HG02870 (cell line): ENCODE measurements around the gene NAA30.
A peak's percentile ranks its signal among the peaks of the same experiment; 100 is the strongest.
"Not testable (repeated sequence)": the region's sequence is repeated elsewhere in the genome, so short reads cannot be mapped to it uniquely, and the experiment has no call there.

Experiments
- ATAC-seq: cut with Tn5 transposase; IDR thresholded peaks from one replicate; pipeline ENCODE4 v1.9.1; 2021; ENCODE audit warnings: mild to moderate bottlenecking, moderate library complexity; ENCODE audit not compliant: unreplicated experiment

NAA30 gene

DNA sequence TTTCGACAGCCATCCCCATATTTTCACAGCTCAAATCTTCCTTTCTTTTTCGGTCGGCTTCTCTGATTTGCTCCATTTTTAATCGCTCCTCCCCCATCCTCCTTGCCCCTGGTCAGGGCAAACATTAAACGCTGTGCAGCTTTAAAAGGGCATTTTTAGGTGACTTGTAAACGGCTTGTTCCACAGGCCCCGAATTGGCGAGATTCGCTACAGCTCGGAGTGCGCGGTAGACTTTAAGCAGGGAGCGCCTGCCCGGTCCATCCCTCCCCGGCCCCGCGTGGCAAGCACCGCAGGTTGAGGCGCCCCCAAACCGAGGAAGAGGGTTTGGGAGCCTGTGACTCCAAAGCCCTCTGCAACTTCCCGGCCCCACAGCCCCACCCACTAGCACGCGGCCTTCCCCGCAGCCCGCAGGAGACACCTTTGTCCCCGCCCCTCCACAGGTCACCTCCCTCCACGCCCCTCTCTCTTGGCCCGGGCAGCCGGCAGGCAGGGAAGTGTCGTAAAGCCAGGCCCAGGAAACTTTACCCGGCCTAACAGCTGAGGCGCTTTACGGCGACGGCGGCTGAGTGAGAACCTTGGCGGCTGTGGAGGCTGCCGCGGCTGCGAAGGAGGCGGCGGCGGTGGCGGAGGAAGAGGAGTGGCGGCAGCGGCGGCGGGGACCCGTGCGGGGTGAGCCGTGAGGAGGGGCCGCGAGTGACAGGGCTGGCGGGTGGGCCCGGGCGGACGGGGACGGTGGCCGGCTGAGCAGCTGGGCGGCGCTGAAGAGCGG is at the start of gene NAA30:
Gene NAA30 (plus strand): TSS at position 550 of the 769 bp plus-strand sequence. CDS start 372 bp downstream, outside the sequence.
- peak; percentile 81 for ATAC-seq

DNA sequence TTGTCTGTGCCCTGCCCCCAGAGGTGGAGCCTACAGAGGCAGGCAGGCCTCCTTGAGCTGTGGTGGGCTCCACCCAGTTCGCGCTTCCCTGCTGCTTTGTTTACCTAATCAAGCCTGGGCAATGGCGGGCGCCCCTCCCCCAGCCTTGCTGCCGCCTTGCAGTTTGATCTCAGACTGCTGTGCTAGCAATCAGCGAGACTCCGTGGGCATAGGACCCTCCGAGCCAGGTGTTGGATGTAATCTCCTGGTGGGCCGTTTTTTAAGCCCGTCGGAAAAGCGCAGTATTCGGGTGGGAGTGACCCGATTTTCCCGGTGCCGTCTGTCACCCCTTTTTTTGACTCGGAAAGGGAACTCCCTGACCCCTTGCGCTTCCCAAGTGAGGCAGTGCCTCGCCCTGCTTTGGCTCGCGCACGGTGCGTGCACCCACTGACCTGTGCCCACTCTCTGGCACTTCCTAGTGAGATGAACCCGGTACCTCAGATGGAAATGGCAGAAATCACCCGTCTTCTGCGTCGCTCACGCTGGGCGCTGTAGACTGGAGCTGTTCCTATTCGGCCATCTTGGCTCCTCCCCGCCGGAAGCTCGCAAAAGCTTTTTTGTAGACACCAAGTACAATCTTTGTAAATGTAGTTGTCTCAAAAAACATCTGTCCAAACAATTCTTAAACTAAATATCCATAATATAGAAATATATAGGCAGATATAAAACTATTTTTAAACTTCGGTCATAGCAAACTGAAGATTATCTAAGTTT is 46.7 kb upstream of the NAA30 start:
- not testable (repeated sequence) for ATAC-seq

DNA sequence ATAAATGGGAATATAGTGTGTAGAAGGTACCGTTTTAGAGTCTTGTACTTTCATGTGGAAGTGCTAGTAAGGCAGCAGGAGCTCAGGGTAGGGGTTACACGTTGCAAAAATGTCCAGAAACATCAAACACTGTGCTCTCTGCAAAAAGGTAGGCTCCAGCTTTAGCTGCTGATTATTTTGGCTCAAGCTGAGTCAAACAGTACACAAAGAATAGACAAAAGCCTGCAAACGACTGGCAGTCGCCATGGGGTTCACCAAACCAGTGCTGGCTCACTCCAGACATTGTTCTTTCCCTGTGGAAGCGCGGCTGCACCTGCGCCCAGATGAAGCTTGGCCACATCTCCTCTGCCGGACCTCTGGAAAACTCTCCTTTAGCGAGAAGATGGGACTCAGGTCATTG is 45.3 kb upstream of the NAA30 start:
- ATAC-seq = no peak

DNA sequence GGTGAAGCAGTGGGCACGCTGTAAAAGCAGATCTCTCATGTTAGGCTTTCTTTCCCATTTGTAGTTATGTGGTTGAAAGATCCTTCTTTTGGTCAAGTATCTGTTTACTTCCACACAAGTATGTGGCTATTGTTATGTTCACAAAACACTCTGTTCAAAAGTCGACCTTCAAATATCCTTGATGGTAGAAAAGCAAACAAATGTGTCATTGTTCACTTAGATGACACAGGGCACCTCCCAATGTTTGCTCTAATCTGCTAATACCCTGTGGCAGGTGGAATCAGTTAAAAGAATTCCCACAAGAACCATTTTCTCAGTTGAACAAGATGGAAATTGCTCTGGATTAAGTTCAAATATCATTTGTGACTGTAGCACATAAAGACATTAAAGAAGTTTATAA is 43.6 kb upstream of the NAA30 start:
- ATAC-seq = no peak

DNA sequence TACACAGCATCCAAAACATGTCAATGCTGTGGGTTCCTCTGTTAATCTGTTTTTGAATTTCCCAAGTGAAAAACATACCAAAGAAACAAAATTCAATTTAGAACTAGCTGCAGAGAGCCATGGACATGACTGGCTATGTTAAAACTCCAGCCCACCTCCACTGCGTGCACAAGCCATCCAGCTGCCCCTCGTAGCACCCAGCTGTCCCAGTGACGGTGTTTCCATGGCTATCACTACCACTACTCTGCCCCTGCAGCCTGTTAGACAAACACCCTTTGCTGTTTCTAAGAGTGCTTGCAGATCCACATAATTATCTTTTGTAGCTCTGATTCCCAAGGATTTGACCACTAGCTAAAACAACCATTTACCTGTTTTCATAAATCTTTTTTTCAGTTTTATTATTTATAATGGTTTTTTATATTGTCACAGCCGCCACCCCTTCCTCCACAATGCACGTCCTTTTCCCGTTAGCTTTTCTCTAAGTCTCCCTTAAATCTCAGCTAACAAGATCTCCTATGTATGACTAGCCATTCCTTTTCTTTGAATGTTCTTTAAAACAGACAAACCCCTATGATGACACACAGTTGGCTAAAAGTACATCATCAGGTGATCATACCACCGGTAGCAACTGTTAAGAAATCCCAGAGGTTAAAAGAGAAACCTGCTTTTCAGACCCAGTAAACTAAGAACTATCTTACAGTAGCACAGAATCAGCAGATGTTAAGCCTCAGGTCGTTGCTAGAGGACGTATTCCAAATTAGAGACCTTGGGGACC is 37.8 kb upstream of the NAA30 start:
- ATAC-seq = no peak

DNA sequence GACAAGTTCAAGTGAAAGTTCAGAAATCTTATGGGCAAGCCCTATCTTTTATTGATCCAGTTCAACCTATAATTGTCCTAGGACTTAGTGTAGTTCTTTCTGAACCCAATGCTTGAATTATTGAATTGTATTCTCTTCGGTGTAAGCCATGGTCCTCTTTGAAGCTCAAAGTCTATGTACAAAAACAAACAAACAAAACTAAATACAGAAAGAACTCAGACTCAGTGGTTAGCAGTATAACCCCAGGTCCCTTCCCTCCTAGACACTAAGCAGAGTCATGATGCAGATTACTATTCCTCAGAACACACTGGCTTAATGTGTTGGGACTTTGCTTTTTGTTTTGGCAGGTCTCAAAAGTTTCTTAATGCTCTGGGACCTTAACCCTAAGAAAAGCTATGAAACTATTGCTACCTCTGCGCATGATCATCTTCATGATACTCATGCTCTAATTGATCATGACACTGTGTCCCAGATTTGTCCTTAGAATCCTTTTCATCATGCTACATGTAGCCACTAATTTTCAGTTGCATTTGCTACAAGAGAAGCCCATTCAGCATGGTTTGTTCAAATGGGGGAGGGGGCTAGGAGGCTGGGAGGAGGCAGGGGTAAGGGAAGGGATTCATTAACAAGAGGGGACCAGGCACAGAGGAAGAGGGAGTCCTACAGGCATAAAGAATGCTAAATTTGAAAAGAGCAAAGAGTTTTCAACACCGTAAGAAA is 35.1 kb upstream of the NAA30 start:
- ATAC-seq = no peak

DNA sequence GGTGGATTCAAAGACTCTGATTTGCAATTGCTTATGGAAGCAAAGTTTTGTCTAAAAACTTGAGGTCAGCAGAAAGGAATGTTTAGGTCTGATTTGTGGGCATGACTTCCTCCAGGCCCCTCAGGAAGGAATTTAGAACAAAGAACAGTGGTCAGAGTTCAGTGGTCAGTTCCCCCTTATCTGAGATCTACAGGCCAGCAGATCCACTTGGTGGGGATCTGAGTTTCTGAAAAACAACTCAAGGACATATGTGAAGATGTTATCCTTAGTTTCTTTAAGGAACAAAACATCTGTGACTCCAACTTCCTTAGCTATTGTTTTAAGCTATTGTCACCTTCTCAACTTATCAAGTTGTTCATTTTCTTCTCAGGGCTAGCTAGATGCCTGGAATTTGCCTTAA is 28.0 kb upstream of the NAA30 start:
- ATAC-seq = no peak

DNA sequence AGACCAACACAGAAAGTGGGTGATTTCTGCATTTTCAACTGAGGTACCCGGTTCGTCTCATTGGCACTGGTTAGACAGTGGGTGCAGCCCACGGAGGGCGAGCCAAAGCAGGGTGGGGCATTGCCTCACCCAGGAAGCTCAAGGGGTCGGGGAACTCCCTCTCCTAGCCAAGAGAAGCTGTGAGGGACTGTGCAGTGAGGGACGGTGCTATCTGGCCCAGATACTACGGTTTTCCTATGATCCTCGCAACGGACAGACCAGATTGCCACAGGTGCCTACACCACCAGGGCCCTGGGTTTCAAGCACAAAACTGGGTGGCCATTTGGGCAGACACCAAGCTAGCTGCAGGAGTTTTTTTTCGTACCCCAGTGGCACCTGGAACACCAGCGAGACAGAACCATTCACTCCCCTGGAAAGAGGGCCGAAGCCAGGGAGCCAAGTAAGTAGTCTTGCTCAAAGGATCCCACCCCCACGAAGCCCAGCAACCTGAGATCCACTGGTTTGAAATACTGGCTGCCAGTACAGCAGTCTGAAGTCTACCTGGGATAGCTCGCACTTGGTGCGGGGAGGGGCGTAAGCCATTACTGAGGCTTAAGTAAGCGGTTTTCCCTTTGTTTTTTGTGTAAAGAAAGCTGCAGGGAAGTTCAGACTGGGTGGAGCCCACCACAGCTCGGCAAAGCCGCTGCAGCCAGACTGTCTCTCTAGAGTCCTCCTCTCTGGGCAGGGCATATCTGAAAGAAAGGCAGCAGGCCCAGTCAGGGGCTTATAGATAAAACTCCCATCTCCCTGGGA is 25.5 kb upstream of the NAA30 start:
- no peak for ATAC-seq

DNA sequence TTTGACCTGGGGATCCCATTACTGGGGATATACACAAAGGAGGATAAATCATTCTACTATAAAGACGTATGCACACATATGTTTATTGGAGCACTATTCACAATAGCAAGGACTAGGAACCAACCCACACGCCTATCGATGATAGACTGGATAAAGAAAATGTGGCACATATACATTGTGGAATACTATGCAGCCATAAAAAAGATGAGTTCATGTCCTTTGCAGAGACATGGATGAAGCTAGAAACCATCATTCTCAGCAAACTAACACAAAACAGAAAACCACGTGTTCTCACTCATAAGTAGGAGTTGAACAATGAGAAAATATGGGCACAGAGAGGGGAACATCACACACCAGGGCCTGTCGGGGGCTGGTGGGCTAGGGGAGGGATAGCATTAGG is 20.2 kb upstream of the NAA30 start:
- not testable (repeated sequence) for ATAC-seq

DNA sequence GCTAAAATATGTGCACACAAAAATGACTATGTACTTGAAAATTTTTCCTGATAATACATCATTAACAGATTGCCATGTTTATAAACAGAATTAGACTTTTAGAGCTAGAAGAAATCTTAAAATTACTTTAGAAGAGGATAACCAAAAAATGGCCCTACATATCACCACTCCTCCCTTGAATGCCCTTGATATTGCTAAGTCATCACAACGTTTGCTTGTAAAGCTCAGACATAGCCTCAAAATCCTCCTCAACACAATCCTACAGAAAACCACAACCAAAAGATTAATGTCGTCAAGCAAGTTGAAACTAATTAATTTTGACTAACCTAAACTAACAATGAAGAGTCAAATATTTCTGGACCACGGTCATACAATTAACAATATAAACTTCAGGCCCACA is 19.4 kb upstream of the NAA30 start:
- no peak for ATAC-seq

DNA sequence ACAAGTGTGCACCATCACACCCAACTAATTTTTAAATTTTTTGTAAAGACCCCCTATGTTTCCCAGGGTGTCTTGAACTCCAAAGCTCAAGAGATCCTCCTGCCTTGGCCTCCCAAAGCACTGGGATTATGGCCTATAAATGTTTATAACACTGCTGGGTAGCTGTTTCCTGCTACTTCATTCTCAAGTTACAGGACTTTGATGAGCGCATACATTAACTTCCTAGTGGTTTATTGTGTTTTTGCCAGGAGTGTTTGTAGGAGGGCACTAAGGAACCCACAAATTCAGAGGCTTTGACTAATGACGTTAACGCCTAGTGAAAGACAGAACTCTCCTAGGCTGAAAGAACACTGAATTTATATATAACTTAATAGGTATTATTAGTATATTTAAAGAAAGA is 15.2 kb upstream of the NAA30 start:
- no peak for ATAC-seq

DNA sequence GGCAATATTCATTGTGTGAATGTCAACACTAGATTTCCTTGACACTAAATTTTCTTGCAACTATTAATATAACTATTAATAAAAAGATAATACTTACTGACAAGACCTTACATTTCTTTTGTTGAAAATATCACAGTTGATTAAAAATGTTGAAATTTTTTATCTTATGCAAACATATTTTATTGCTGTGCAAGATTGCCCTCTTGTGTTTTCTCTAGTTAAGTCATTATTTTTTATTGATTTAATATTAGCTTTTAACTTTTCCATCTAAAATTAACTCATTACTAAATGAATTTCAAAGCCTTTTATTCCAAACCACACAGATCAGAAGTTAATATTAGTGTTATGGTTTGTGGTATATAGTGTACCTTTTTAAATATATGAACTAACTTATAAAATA is 11.7 kb upstream of the NAA30 start:
- ATAC-seq = no peak

DNA sequence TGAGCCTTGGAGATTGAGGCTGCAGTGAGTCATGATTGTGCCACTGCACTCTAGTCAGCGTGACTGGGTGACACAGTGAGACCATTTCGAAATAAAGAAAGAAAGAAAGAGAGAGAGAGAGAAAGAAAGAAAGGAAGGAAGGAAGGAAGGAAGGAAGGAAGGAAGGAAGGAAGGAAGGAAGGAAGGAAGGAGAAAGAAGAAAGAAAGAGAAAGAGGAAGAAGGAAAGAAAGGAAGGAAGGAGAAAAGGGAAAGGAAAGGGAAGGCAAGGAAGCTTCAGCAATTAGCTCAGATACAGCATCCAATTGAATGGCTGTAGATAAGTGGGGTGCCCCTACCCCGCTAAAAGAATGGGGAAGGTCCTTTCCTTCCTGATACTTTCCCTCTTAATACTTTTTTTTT is 9.5 kb upstream of the NAA30 start:
- ATAC-seq = no peak

DNA sequence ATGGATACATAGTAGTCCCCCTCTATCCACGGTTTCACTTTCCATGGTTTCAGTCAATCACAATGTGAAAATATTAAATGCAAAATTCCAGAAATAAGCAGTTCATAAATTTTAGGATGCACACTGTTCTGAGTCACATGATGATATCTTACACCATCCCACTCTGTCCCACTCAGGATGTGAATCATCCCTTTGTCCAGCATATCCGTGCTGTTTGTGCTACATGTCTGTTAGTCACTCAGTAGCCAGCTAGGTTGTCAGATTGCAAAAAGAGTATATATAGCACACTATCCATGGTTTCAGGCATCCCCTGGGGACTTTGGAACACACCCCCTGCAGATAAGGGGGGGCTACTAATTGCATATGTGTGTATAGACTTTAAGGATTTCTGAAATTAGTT is 8.1 kb upstream of the NAA30 start:
- no peak for ATAC-seq

DNA sequence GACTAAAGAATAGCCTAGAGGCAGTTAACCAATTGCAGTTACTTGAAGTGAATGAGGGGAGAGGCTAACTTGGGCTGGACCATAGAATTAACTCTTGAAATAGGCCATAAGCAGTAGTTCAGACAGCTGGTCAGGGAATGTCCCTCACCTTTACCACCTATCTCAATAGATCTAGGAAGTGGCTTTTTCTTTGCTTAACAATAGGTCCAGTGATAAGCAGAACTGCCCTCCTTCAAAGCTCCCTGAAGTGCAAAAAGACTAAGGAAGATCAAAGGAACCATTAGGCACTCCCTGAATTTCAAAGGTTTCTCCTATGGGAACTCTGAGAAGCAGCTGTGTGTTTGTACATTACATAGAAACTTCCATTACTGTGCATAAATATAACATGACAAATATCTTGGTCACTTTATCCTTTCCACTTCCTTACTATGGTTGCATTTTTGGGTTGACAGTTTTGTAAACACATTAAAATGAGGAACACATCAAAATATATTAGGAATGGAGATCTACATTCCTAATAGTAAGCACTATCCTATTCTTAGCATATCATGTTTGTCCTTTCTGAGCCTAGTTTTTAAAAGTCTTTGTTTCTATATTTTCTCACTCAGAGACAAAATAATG is 7.2 kb upstream of the NAA30 start:
- ATAC-seq = no peak

DNA sequence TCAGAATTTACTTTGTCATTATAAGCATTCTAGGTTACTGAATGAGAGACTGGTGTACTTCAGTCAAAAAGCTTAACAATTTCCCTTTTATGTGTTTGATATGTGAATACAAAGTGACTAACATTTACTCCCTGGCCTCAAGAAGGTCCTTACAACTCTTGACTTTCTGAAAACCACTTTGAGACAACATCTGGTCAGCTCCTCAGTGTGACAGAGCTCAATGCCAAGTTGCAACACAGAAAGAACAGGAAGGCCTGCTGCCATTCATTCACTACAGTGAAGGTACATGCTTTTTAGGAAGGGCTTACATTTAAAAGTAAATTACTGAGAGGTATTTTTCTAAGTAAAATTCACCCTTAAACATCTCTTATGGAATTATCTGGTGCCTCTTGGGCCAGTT is 2.3 kb upstream of the NAA30 start:
- no peak for ATAC-seq

DNA sequence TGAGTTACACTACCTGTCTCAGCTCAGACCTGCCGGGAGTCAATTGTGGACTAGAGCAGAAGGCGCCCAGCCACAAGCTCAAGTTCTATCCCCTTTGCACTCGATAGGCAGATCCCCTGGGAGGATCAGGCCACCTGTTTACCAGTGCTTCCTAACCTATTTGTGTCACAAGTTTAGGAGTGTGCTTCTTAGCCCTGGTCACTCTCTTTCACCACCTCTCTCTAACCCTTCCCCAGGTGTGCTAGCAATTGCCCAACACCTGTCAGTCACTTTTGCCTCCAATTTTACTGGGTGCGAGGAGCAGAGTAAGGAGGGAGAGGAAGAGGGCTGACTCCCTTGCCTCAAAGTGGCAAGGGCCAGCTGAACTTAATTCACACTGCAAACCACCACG is 745 bp upstream of the NAA30 start:
- ATAC-seq = no peak

DNA sequence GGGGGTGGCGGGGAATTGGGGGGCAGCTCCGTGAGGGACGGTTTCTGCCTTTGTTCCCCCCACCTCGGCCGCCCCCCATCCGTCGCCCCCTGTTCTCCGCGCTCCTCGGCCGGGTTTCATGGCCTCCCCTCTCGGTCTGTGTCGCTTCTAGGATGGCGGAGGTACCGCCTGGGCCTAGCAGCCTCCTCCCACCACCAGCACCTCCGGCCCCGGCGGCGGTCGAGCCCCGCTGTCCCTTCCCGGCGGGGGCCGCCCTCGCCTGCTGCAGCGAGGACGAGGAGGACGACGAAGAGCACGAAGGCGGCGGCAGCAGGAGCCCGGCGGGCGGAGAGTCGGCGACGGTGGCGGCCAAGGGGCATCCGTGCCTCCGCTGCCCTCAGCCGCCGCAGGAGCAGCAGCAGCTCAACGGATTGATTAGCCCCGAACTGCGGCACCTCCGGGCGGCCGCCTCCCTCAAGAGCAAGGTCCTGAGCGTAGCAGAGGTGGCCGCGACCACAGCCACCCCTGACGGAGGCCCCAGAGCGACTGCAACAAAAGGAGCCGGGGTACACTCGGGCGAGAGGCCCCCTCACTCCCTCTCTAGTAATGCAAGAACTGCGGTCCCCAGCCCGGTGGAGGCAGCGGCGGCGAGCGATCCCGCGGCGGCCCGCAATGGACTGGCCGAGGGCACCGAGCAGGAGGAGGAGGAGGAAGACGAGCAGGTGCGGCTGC is 575 bp downstream of the NAA30 start:
- peak; percentile 40 for ATAC-seq

DNA sequence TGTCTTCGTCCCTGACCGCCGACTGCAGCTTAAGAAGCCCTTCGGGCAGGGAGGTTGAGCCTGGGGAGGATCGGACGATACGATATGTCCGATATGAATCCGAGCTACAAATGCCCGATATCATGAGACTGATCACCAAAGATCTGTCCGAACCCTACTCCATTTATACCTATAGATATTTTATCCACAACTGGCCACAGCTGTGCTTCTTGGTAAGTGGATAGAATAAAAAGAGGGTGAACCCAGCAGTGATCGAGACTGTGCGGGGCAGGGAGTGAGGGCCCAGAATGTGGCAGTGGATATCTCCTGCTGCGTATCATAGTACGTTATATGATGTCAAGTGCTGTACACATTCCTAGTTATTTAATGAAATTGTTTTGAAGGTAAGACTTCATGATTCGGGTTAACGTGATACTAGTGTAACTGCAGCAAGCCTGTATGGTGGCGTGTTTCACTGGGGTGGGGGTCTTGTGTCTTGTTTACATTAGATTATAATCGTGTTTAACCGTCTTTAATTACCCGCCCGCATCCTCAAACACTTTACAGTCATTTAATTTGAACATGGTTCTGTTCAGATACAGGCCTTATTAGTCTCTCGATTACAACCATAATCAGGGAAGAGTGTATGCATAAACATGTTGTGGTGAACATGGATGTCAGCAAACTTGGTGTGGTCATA is 1.3 kb downstream of the NAA30 start:
- ATAC-seq = no peak
